BLaER1 treated with 17β-estradiol and CSF1 and Interleukin-3, amounts not matched to agents 10 nM and 100 nM (cell line): ENCODE results near the gene ADAMTS1.
A peak's percentile ranks its signal among the peaks of the same experiment; 100 is the strongest.

Experiments
- H3K27ac ChIP-seq, 11 experiments: shearing (Covaris generic); formaldehyde crosslinking; 2 replicates each; pipeline ENCODE4 v1.8.1; 2022
- H3K27me3 ChIP-seq, 11 experiments: shearing (Covaris generic); formaldehyde crosslinking; 2 replicates each; pipeline ENCODE4 v1.8.1; 2022
- H3K36me3 ChIP-seq, 11 experiments: shearing (Covaris generic); formaldehyde crosslinking; 2 replicates each; pipeline ENCODE4 v1.8.1; 2022
- H3K4me1 ChIP-seq, 10 experiments: shearing (Covaris generic); formaldehyde crosslinking; 2 replicates each; pipeline ENCODE4 v1.8.1; 2022
- H3K4me2 ChIP-seq, 11 experiments: shearing (Covaris generic); formaldehyde crosslinking; 2 replicates each; pipeline ENCODE4 v1.8.1; 2022
- H3K4me3 ChIP-seq, 10 experiments: shearing (Covaris generic); formaldehyde crosslinking; 2 replicates each; pipeline ENCODE4 v1.8.1; 2022
- H3K9ac ChIP-seq, 11 experiments: shearing (Covaris generic); formaldehyde crosslinking; 2 replicates each; pipeline ENCODE4 v1.8.1; 2022
- H3K9me3 ChIP-seq, 11 experiments: shearing (Covaris generic); formaldehyde crosslinking; replicated peaks in 1 of 11; 2 replicates each; pipeline ENCODE4 v1.8.1; 2022
- H4K20me1 ChIP-seq, 11 experiments: shearing (Covaris generic); formaldehyde crosslinking; 2 replicates each; pipeline ENCODE4 v1.8.1; 2022
- Cebpa-rat ChIP-seq, 11 experiments: shearing (Covaris generic); IDR thresholded peaks; 2 replicates each; pipeline ENCODE4 v1.8.1; 2022

The ADAMTS1 gene

DNA sequence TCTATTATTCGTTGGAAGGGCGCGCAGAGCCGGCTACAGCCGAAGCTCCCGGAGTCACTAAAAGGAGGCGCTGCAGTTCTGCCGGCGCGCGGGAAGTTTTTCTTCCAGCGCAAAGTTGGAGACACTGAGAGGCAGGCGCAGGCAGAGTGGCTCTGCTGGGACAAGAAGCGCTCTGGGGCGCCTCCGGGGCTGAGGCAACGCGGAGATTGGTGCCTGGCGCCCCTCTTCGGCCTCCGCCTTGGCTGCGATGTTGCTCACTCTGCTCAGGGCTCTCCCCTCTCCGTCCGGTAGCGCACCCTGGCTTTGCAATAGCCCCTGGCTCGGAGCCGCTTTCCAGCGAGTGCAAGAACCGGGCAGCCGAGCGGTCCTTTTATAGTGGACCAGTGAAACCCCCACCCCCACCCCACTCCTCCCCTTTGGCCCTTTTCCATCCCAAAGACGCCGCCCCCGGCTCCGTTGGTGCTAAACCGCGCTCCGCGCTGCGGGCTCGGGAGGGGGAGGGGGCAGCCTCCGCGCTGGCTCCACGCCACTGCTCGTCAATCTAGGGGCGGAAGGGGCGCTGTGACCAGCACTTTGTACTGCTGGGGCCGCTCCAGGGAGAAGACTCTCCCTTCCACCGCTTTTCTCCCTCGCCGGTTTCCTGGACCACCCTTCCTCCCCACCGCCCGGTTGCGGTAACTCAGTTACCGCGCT lies at the start of gene ADAMTS1:
TSS of gene ADAMTS1 (minus strand) at position 344 of the 693 bp plus-strand sequence. CDS start 455 bp downstream, outside the sequence.
- Histone ChIP-seq H3K4me2 (peak within 1 kb of the TSS; percentile 64 to 91 (median 88)), H3K9ac (peak within 1 kb of the TSS; percentile 32 to 80 (median 76); a peak in 21 of 22 replicates), H3K4me1 (peaks cover 5 to 29% (median 20%) of the 10 kb centered on the region in 10 experiments; a peak in 19 of 20 replicates), H3K27ac (peak within 1 kb of the TSS in 9 of 11 experiments; percentile 31 to 75 (median 68); a peak in 18 of 22 replicates), H3K9me3 (peaks cover 25 to 56% (median 37%) of the 10 kb centered on the region in 11 experiments), H3K36me3 (peaks cover 0 to 17% (median 7%) of the 10 kb centered on the region in 11 experiments; a peak in 6 of 22 replicates), H3K4me3 (peak within 1 kb of the TSS; percentile 51 to 75 (median 67)), H4K20me1 (no peaks in the 10 kb centered on the region), H3K27me3 (peaks cover 0 to 4% (median 0%) of the 10 kb centered on the region in 11 experiments; a peak in 2 of 22 replicates)
- TF ChIP-seq Cebpa-rat (IDR thresholded peaks at IDR 0.05): no peak

DNA sequence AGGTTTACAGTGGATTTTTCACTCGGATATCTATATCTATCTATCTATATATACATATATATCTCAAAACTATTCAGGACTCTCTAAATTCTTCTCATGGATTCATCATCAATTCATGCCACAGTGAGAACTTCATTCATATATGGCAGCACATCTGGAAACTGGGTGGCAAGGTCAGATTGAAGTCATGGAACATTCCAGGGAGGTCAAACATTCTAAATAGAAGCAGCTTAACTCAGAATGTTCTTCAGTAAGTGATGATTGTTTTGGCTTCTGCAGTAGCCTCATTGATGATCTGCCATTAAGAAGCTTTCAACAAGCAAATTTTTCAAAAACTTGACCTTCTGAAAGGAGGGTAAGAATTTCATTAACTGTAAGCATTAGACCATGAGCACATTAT lies 46.9 kb upstream of the ADAMTS1 start:
- no peaks in the 10 kb centered on the region for H3K36me3 ChIP-seq
- H3K9ac ChIP-seq: no peak overlapping the region
- H3K9me3 ChIP-seq: no peaks in the 10 kb centered on the region
- no peaks in the 10 kb centered on the region for H3K4me1 ChIP-seq
- TF ChIP-seq Cebpa-rat (IDR thresholded peaks at IDR 0.05): no peak
- H4K20me1 ChIP-seq: no peaks in the 10 kb centered on the region
- H3K4me2 ChIP-seq: no peak overlapping the region
- no peak overlapping the region for H3K4me3 ChIP-seq
- no peaks in the 10 kb centered on the region for H3K27me3 ChIP-seq
- no peak overlapping the region for H3K27ac ChIP-seq

DNA sequence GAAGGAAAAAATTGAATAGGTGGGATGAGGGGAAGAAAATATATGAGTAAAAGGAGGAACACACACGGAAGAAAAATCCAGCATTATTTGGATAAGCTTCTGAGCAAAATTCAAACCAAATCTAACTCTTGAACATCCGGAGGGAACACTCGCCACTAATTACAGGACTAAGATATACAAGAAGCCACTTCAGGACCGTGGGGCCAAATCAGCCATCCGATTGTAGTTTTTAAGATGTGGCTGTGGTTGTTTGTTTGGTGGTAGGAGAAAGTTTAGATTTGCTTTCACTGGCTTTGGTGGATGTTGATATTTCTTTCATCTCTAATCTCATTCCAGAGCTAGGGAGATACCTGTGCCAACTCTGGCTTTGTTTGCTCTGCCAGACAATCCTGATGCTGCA lies 43.7 kb upstream of the ADAMTS1 start:
- Histone ChIP-seq H4K20me1 (no peaks in the 10 kb centered on the region), H3K9me3 (no peaks in the 10 kb centered on the region), H3K27me3 (no peaks in the 10 kb centered on the region), H3K27ac (no peak overlapping the region), H3K4me2 (no peak overlapping the region), H3K4me1 (no peaks in the 10 kb centered on the region), H3K36me3 (no peaks in the 10 kb centered on the region), H3K9ac (no peak overlapping the region), H3K4me3 (no peak overlapping the region)
- no peak for TF ChIP-seq Cebpa-rat (IDR thresholded peaks at IDR 0.05)

DNA sequence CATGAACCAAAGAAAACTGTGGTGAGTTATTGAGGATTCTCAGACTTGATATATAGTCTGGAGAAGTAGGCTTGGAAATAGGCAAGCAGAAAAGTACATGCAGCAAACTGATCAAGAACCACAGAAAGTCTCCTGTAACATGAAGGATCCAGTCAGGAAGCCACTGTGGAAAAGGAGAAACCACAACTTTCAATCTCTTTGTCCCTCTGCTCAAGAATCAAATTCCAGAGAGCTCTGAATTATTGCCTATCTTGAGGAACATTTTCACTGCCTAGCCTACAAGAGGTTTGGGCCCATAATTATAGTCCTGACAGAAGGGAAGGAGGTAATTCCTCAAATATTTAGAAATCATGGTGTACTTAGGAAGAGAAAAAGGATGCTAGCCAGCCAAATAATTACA lies 43.0 kb upstream of the ADAMTS1 start:
- Histone ChIP-seq H3K9ac (no peak overlapping the region), H3K4me1 (no peaks in the 10 kb centered on the region), H4K20me1 (no peaks in the 10 kb centered on the region), H3K27me3 (no peaks in the 10 kb centered on the region), H3K4me2 (no peak overlapping the region), H3K4me3 (no peak overlapping the region), H3K27ac (no peak overlapping the region), H3K36me3 (no peaks in the 10 kb centered on the region), H3K9me3 (no peaks in the 10 kb centered on the region)
- no peak for TF ChIP-seq Cebpa-rat (IDR thresholded peaks at IDR 0.05)

DNA sequence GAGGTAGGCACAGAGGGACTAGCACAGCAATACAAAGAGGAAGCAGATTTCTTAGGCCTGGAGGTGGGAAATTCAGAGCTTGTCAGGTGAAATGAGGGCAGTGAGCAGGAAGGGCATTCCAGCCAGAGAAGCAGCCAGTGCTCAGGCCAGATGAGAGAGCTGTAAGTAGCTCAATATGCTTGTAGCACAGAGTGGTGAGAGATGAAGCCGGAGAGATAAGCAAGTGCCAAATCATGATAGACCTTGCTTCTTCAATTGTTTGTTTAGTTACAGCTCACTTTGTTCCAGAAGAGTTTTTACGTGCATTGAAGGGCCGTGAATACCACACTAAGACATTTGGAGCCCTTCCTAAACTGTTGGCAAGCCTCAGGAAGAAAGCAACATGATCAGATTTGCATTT lies 42.0 kb upstream of the ADAMTS1 start:
- Histone ChIP-seq H3K9me3 (no peaks in the 10 kb centered on the region), H3K4me1 (no peaks in the 10 kb centered on the region), H3K9ac (no peak overlapping the region), H3K4me3 (no peak overlapping the region), H3K27ac (no peak overlapping the region), H4K20me1 (no peaks in the 10 kb centered on the region), H3K36me3 (no peaks in the 10 kb centered on the region), H3K27me3 (no peaks in the 10 kb centered on the region), H3K4me2 (no peak overlapping the region)
- no peak for TF ChIP-seq Cebpa-rat (IDR thresholded peaks at IDR 0.05)

DNA sequence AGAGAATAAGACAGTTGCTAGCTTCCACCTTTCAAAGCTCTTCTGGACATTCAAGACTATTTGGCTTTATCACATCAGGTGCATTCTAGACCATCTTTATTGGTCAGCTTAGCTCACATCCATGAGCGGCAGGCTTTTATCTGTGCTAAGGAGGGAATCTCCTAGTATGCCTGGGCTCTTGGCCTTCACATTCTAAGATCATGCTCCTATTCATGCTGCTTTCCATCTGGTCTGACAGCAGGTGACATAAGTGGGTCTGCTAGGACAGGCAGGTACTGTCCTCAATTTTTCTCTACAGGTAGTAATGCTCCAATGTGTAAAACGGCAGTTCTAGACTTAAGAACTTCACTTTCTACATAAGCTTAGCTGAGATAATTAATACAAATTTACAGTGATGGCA lies 39.2 kb upstream of the ADAMTS1 start:
- TF ChIP-seq Cebpa-rat (IDR thresholded peaks at IDR 0.05): no peak
- Histone ChIP-seq H3K9ac (no peak overlapping the region), H3K9me3 (no peaks in the 10 kb centered on the region), H3K27me3 (no peaks in the 10 kb centered on the region), H3K27ac (no peak overlapping the region), H3K4me2 (no peak overlapping the region), H4K20me1 (no peaks in the 10 kb centered on the region), H3K4me3 (no peak overlapping the region), H3K4me1 (no peaks in the 10 kb centered on the region), H3K36me3 (no peaks in the 10 kb centered on the region)

DNA sequence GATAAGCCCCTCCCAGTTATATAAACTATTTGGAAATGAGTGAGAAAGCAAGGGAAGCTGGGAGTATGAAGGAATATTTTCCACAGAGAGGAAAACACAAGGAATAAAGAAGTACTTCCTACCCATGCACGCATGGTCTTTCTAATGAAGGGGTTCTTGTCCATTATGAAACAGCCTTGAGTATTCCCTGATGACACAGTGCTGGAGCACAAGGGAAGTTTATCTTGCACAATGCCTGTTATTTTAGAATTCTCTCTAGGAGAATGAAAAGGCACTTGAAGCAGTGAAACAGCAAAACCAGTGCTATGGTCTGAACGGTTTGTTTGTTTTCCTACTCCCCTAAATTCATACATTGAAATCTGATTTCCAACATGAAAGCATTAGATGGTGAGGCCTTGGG lies 38.6 kb upstream of the ADAMTS1 start:
- H3K4me3 ChIP-seq: no peak overlapping the region
- no peaks in the 10 kb centered on the region for H3K4me1 ChIP-seq
- no peak overlapping the region for H3K9ac ChIP-seq
- TF ChIP-seq Cebpa-rat (IDR thresholded peaks at IDR 0.05): no peak
- no peaks in the 10 kb centered on the region for H3K9me3 ChIP-seq
- no peaks in the 10 kb centered on the region for H4K20me1 ChIP-seq
- no peak overlapping the region for H3K4me2 ChIP-seq
- H3K27me3 ChIP-seq: no peaks in the 10 kb centered on the region
- H3K36me3 ChIP-seq: no peaks in the 10 kb centered on the region
- no peak overlapping the region for H3K27ac ChIP-seq

DNA sequence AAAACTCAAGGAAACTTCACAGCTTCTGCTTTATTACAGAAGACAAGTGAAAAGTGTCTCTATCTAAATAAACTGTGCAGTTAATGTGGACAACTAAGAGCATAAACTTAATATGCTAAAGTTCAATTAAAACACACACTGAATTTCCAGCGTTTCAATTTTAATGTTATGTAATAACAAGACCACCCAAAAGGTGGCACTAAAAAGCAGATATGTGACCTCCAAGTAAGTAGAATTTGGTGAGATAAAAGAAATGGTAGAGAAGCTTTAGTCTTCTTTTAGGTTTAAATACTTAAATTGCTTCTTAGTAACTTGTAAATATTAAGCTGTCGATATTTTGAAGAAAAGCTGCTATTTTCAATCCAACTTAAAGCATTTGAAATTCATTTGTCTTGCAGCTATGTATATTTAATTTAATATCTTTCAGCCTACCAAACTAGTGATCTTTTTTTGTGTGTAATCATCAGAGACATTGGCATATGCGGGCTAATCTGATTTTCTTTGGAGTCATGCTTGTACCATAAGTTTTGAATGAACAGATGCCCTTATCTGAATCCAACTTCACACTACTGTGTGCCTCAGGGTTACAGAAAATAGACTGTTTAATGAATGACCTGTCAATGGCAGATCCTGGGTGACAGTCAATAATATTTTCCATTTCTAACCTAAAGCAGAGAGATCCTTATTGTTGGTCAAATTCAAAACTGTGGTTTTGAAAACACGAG lies 36.5 kb upstream of the ADAMTS1 start:
- Histone ChIP-seq H3K36me3 (no peaks in the 10 kb centered on the region), H3K27ac (no peak overlapping the region), H3K9me3 (no peaks in the 10 kb centered on the region), H3K27me3 (no peaks in the 10 kb centered on the region), H3K4me1 (no peaks in the 10 kb centered on the region; a peak in 1 of 20 replicates), H4K20me1 (no peaks in the 10 kb centered on the region), H3K4me2 (no peak overlapping the region), H3K4me3 (no peak overlapping the region), H3K9ac (no peak overlapping the region)
- TF ChIP-seq Cebpa-rat (IDR thresholded peaks at IDR 0.05): no peak

DNA sequence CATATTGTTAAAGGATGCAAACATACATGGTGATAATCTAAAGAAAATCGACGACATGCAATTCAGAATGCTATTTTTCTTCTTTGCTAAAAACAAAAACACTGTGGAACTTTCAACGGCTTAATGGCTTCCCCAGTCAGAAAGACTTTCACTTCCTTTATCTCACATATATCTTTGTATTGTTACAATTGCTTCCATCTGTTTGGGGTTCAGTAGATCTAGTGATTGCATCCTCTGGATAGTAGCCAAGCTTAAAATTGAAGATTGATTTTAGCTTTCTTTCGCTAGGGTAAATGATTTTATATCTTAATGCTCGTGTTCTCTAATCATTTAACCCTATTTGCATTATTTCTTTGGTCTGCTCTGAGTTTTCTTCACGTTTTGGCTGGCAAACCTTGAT lies 31.8 kb upstream of the ADAMTS1 start:
- Histone ChIP-seq H3K4me3 (no peak overlapping the region), H3K9me3 (peaks cover 0 to 12% (median 4%) of the 10 kb centered on the region in 11 experiments; a peak in 9 of 22 replicates), H3K36me3 (no peaks in the 10 kb centered on the region), H3K27me3 (no peaks in the 10 kb centered on the region), H3K9ac (no peak overlapping the region), H4K20me1 (no peaks in the 10 kb centered on the region), H3K4me2 (no peak overlapping the region; a peak in 1 of 22 replicates), H3K4me1 (no peaks in the 10 kb centered on the region; a peak in 1 of 20 replicates), H3K27ac (no peak overlapping the region)
- TF ChIP-seq Cebpa-rat (IDR thresholded peaks at IDR 0.05): no peak
